ES-I3 (cell line): ENCODE results near the gene C19orf73.
"Not testable (repeated sequence)": the region's sequence is repeated elsewhere in the genome, so short reads cannot be mapped to it uniquely, and the experiment has no call there.

ENCODE experiments used
- H3K36me3 ChIP-seq: 2 replicates; pipeline ENCODE4 v1.6.1; 2013; ENCODE audit warnings: mild to moderate bottlenecking, low read length, control low read depth, moderate library complexity; ENCODE audit not compliant: insufficient read depth
- H3K4me1 ChIP-seq: 2 replicates; pipeline ENCODE4 v1.6.1; 2013; ENCODE audit warnings: mild to moderate bottlenecking, control low read depth, low read length; ENCODE audit not compliant: insufficient read depth
- H3K9ac ChIP-seq: 2 replicates; pipeline ENCODE4 v1.6.1; 2013; ENCODE audit warnings: low read depth, mild to moderate bottlenecking, low read length, moderate library complexity
- H3K9me3 ChIP-seq: 2 replicates; pipeline ENCODE4 v1.6.1; 2013; ENCODE audit warnings: mild to moderate bottlenecking, low read length, moderate library complexity; ENCODE audit not compliant: control insufficient read depth, insufficient read depth

Gene C19orf73

GRCh38 chr19:49135686-49136085, 16.7 kb upstream of the C19orf73 start:
- H3K9me3 ChIP-seq, result no peaks in the 10 kb centered on the region
- H3K9ac ChIP-seq, result no peak overlapping the region; the same call in 1 of the 2 replicates
- peaks cover 16% of the 10 kb centered on the region for H3K4me1 ChIP-seq
- no peaks in the 10 kb centered on the region; the same call in none of the 2 replicates for H3K36me3 ChIP-seq

DNA sequence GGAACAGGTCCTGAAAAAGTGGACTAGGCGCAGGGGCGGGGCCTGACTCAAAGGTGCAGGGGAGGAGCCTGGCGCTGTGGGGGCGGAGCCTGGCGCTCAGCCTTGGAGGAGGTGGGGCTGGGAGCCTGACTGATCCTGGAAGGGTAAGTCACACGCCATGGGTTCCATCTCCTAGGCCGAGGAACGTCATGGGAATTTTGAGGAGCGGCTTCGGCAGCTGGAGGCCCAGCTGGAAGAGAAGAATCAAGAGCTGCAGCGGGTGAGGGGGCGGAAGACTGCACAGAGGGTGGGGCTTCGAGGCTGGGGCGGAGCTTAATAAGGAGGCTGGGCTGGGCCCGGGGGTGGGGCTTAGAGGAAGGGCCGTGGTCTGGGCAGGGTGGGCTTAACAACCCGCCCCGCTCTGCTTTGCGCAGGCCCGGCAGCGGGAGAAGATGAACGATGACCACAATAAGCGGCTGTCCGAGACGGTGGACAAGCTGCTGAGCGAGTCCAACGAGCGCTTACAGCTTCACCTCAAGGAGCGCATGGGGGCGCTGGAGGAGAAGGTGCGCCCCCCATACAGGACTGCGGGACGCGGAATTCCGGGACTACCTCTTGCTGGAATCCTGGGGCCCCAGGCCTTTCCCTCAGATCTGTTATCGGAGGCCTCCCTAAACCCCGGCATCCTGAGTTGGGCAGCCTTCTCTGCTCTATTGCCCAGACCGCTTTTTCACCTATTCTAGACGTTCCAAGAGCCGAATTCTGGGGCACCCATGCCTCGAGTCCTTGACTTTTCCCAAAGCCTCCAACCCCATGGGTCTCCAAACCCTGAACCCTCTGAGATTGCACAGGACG, 14.9 kb upstream of the C19orf73 start:
- Histone ChIP-seq H3K9ac (peak overlapping the region; percentile 71; the same call in 1 of the 2 replicates), H3K4me1 (peaks cover 11% of the 10 kb centered on the region), H3K36me3 (no peaks in the 10 kb centered on the region; the same call in none of the 2 replicates), H3K9me3 (no peaks in the 10 kb centered on the region)

- peak overlapping the region; percentile 71; the same call in 1 of the 2 replicates for H3K9ac ChIP-seq
- peaks cover 11% of the 10 kb centered on the region for H3K4me1 ChIP-seq
- H3K9me3 ChIP-seq, result no peaks in the 10 kb centered on the region
- no peaks in the 10 kb centered on the region; the same call in none of the 2 replicates for H3K36me3 ChIP-seq
Measured at GRCh38 chr19:49132974-49133609, 14.1 kb upstream of the C19orf73 start.

DNA sequence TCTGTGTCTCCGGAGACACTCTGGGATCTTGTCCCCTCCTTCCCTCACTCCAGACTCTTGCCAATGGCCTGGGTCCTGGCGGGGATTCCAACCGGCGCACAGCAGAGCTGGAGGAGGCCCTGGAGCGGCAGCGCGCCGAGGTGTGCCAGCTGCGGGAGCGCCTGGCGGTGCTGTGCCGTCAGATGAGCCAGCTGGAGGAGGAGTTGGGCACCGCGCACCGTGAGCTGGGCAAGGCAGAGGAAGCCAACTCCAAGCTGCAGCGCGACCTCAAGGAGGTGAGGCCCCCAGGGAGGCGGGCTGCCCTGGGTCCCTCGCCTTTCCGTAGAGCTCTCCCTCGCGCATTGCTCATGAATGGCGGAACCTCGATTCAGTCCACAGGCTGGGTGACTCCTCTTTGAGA, 11.4 kb upstream of the C19orf73 start:
- H3K9me3 ChIP-seq, result no peaks in the 10 kb centered on the region
- H3K9ac ChIP-seq, result no peak overlapping the region
- no peaks in the 10 kb centered on the region for H3K36me3 ChIP-seq
- H3K4me1 ChIP-seq, result peaks cover 7% of the 10 kb centered on the region

DNA sequence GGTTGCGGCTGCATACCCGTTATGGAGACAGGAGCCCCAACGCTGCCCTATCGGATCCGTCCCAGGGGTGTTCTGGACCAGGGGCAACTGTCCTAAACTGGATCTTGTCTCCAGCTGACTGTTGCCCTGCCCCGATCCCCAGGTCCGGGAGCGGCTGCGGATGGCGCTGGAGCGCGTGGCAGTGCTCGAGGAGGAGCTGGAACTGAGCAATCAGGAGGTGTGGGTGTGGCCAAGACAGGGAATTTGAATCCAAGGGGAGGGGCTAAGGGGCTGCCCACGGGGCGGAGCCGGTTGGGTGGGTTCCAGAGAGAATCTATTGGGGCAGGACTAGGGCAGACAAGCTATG, 10.3 kb upstream of the C19orf73 start:
- peaks cover 3% of the 10 kb centered on the region for H3K4me1 ChIP-seq
- H3K9me3 ChIP-seq, result no peaks in the 10 kb centered on the region
- H3K36me3 ChIP-seq, result no peaks in the 10 kb centered on the region
- H3K9ac ChIP-seq, result peak overlapping the region; percentile 66; the same call in 1 of the 2 replicates

- no peaks in the 10 kb centered on the region for H3K9me3 ChIP-seq
- no peaks in the 10 kb centered on the region for H3K36me3 ChIP-seq
- H3K4me1 ChIP-seq, result no peaks in the 10 kb centered on the region
- H3K9ac ChIP-seq, result peak overlapping the region; percentile 66; the same call in 1 of the 2 replicates
Measured at GRCh38 chr19:49128545-49129237, 9.7 kb upstream of the C19orf73 start.

DNA sequence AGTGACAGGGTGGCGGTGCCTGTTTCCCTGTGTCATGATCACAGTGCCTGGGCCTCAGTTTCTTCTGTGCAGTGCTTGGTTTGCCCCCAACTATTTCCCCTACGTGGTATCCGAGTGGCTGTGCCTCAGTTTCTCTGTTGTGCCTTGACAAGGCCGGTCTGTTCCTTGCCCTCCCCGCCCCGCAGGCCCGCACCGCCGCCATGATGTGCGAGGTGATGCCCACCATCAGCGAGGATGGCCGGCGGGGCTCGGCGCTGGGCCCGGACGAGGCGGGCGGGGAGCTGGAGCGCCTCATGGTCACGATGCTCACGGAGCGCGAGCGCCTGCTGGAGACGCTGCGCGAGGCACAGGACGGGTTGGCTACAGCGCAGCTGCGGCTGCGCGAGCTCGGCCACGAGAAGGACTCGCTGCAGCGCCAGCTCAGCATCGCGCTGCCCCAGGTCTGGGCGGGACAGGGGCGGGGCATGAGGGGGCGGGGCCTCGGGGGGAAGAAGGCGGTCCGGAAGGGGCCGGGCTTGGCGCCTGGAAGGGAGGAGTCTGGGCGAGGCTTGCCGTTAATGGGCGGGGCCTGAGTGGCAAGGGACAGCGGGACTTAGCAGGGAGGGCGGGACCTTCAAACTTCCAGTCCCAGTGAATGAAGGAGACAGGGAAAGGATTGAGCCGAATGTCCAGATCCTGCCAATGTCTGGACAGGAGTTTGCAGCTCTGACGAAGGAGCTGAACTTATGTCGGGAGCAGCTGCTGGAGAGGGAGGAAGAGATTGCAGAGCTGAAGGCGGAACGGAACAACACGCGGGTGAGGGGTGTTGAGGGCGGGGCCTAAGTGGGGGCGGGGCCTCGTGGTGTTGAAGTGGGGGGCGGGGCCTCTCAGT, 9.0 kb upstream of the C19orf73 start:
- H3K9ac ChIP-seq, result peak overlapping the region; percentile 66; the same call in 1 of the 2 replicates
- no peaks in the 10 kb centered on the region for H3K9me3 ChIP-seq
- no peaks in the 10 kb centered on the region for H3K36me3 ChIP-seq
- no peaks in the 10 kb centered on the region for H3K4me1 ChIP-seq

- not testable (repeated sequence) for H3K4me1 ChIP-seq, H3K9me3 ChIP-seq, H3K36me3 ChIP-seq
- peak overlapping the region; percentile 50; the same call in 1 of the 2 replicates for H3K9ac ChIP-seq
Measured at GRCh38 chr19:49127225-49127624, 8.3 kb upstream of the C19orf73 start.

DNA sequence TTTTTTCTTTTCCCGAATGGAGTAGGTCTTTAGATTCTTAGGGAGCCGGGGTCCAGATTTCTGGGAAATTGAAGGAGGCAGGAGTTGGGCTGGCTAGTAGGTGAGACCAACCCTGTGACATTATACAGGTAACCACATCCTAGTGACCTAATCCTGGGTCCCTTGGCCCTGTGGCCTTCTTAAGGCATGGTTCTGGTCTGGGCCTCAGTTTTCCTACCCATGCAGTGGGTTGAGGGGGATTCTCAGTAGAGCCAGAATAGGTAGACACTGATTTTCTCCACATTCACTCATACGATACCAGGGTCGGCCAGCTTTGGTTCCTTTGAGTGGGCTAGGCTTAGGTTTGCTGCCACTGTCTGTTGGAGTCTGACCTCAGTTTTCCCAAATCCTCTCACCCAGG, 7.6 kb upstream of the C19orf73 start:
- no peaks in the 10 kb centered on the region for H3K36me3 ChIP-seq

GRCh38 chr19:49125025-49125731, 6.2 kb upstream of the C19orf73 start:
- Histone ChIP-seq H3K9ac (peak overlapping the region; percentile 17; the same call in 1 of the 2 replicates), H3K4me1 (no peaks in the 10 kb centered on the region), H3K9me3 (no peaks in the 10 kb centered on the region), H3K36me3 (no peaks in the 10 kb centered on the region)

More for the DNA sequence above, 7.6 kb upstream of the C19orf73 start:
- Histone ChIP-seq H3K4me1 (no peaks in the 10 kb centered on the region), H3K9ac (no peak overlapping the region), H3K9me3 (no peaks in the 10 kb centered on the region)

GRCh38 chr19:49123285-49123684, 4.3 kb upstream of the C19orf73 start:
- H3K9ac ChIP-seq, H3K9me3 ChIP-seq, H3K4me1 ChIP-seq, H3K36me3 ChIP-seq: not testable (repeated sequence)

GRCh38 chr19:49121841-49122240, 2.9 kb upstream of the C19orf73 start:
- not testable (repeated sequence) for H3K9me3 ChIP-seq, H3K4me1 ChIP-seq, H3K9ac ChIP-seq, H3K36me3 ChIP-seq

DNA sequence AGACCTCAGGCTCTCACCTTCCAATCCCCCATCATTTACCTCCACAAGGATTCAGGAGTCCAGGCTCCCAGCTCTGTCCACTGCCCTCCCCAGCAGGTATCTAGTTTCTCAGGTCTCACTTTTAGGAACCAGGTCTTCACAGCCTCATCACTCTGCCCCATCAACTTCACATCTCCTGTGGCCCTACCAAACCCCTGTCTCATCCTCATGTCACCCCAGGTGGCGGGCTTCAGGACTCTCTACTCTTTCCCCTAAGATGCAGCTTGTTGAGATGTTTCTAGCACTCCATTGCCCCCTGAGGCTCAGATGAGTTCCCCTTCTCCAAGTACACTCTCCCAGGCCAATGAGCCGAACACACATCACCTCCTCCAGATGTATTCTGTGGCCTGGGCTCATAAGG, 1.9 kb upstream of the C19orf73 start:
- H3K36me3 ChIP-seq, result no peaks in the 10 kb centered on the region
- no peaks in the 10 kb centered on the region for H3K9me3 ChIP-seq
- no peak overlapping the region for H3K9ac ChIP-seq
- H3K4me1 ChIP-seq, result no peaks in the 10 kb centered on the region; the same call in 1 of the 2 replicates
